ENCODE results near the gene RBAK. TPM values are rescaled to one million over a fixed set of nuclear protein-coding genes. Genes with fewer than 3 reads are reported as not detected.

The RBAK gene
- total and polyA plus RNA-seq, 2 of the 4 experiments (the other 2 are of a cell fraction): 2.8 to 8.1 TPM

DNA sequence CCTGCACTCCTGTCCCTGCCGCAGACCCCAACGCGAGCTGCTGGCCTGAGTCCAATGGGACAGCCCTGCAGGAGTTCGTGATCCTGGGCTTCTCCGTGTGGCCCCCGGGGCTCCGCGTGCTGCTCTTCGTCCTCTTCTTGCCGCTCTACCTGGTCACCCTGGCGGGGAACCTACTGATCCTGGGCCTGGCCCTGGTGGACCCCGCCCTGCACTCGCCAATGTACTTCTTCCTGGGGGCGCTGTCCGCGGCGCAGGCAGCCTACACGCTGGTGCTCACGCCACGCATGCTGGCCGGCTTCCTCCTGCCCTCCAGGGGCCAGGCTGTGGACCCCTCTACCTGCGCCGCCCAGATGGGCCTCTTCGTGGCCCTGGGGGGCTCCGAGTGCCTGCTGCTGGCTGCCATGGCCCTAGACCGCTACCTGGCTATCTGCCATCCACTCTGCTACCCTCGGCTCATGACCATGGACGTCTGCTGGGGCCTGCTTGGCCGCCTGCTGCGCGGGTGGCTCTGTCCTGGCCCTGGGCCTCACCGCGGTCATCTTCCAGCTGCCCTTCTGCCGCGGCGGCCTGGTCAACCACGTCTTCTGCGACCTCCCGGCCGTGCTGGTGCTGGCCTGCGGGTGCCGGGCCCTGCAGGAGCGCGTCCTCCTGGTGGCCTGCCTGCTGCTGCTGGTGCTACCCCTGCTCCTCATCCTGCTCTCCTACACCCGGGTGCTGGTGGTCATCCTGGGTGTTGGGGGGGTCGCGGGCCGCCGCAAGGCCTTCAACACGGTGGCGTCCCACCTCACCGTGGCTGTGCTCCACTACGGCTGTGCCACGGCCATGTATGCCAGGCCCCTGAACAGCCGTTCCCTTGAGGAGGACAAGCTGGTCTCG is 71.7 kb downstream of the RBAK start (continued):
- TF ChIP-seq CEBPB (IDR thresholded peaks at IDR 0.05; ENCODE audit: low read depth, low read length): no peak

Small RNA genes within 50 kb of the gene (microRNA-seq; reads per million reads assigned to microRNA genes)
- gene AC092032.1 (ENCODE audit: insufficient read depth, insufficient read length): not detected

Small RNA genes within 50 kb of the gene (small RNA-seq; reads per million reads assigned to genes)
- 0 to 0.04 (median 0) reads per million in 5 experiments for gene AC092032.1

Other genes with a start within 250 kb of the RBAK start
- gene PAPOLB, start 183.8 kb upstream of the RBAK start, total RNA-seq (2012; rRNA removed): under 0.01 TPM in 2 replicates
- not detected in 2 replicates for gene PAPOLB, start 183.8 kb upstream of the RBAK start, polyA plus RNA-seq (2012; rRNA removed)
- 0.18 TPM in 1 of 2 replicates, not detected in the other for gene RADIL, start 162.1 kb upstream of the RBAK start, total RNA-seq (2012; rRNA removed)
- gene RADIL, start 162.1 kb upstream of the RBAK start, polyA plus RNA-seq (2012; rRNA removed): 0.36 and 0.48 TPM in 2 replicates
- not detected in 2 replicates for gene MMD2, start 86.7 kb upstream of the RBAK start, total RNA-seq (2012; rRNA removed)
- not detected in 2 replicates for gene MMD2, start 86.7 kb upstream of the RBAK start, polyA plus RNA-seq (2012; rRNA removed)
- gene WIPI2, start 144.4 kb downstream of the RBAK start, total RNA-seq (2012; rRNA removed): 68.9 and 86.2 TPM in 2 replicates
- 70.2 and 75.6 TPM in 2 replicates for gene WIPI2, start 144.4 kb downstream of the RBAK start, polyA plus RNA-seq (2012; rRNA removed)
- 2.3 and 2.5 TPM in 2 replicates for gene SLC29A4, start 237.1 kb downstream of the RBAK start, total RNA-seq (2012; rRNA removed)
- 7.6 and 10.4 TPM in 2 replicates for gene SLC29A4, start 237.1 kb downstream of the RBAK start, polyA plus RNA-seq (2012; rRNA removed)

Data from IMR-90 (cell line).